Sigmoid colon (tissue), 4 donors: ENCODE results near the gene TFG.

Experiments
- EP300 ChIP-seq, 4 donors: sonication (generic); formaldehyde crosslinking; IDR thresholded peaks; one replicate each; pipeline ENCODE4 v1.6.1; 2017; ENCODE audit warnings: antibody characterized with exemption in 4 of 4
- POLR2A ChIP-seq, 2 donors: fragments of 450-650 bp; IDR thresholded peaks; one replicate each; pipeline ENCODE4 v1.6.1; 2016; ENCODE audit warnings: antibody characterized with exemption in 2 of 2, mild to moderate bottlenecking in 2 of 2, moderate library complexity in 2 of 2
- POLR2AphosphoS5 ChIP-seq, 4 donors: sonication (generic); formaldehyde crosslinking; IDR thresholded peaks; one replicate each; pipeline ENCODE4 v1.6.1; 2017; ENCODE audit warnings: antibody characterized with exemption in 4 of 4
- TF ChIP-seq, protein P1 (sequence below), 4 experiments: fragments of 450-650 bp in 3 of 4; fragments of 200-600 bp in 1 of 4; IDR thresholded peaks; one replicate each; pipeline ENCODE4 v1.5.1; 2016 to 2019; ENCODE audit warnings: antibody characterized with exemption in 4 of 4, mild to moderate bottlenecking in 3 of 4, moderate library complexity in 2 of 4

DNA sequence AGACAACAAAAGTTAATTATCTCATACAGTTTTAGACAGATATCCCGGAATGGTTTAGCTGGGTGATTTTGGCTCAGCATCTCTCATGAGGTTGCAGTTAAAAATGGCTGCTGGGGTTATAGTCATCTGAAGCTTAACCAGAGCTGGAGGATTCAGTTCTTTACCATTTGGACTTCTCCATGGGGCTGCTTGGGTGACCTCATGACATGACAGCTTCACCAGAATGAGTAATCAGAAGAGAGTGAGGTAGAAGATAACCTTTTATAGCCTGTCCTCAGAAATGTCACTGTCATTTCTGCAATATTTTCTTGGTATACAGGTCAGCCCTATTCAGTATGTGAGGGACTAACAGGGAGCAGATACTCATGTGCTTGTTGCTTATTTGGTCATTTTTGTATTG, 30.9 kb downstream of the TFG start:
- TF ChIP-seq, protein P1, sequence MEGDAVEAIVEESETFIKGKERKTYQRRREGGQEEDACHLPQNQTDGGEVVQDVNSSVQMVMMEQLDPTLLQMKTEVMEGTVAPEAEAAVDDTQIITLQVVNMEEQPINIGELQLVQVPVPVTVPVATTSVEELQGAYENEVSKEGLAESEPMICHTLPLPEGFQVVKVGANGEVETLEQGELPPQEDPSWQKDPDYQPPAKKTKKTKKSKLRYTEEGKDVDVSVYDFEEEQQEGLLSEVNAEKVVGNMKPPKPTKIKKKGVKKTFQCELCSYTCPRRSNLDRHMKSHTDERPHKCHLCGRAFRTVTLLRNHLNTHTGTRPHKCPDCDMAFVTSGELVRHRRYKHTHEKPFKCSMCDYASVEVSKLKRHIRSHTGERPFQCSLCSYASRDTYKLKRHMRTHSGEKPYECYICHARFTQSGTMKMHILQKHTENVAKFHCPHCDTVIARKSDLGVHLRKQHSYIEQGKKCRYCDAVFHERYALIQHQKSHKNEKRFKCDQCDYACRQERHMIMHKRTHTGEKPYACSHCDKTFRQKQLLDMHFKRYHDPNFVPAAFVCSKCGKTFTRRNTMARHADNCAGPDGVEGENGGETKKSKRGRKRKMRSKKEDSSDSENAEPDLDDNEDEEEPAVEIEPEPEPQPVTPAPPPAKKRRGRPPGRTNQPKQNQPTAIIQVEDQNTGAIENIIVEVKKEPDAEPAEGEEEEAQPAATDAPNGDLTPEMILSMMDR (IDR thresholded peaks at IDR 0.05): no peak
- TF ChIP-seq POLR2AphosphoS5 (IDR thresholded peaks at IDR 0.05) (no peak), POLR2A (IDR thresholded peaks at IDR 0.05) (no peak), EP300 (IDR thresholded peaks at IDR 0.05) (no peak)
